Mesothelial cell of epicardium (in vitro differentiated cells): ENCODE measurements around the gene DUS2. TPM values are rescaled to one million over a fixed set of nuclear protein-coding genes. Genes with fewer than 3 reads are reported as not detected.
A peak's percentile ranks its signal among the peaks of the same experiment; 100 is the strongest.

Experiments
- DNase-seq, 2 experiments: peaks; one replicate each; pipeline ENCODE4 v3.0.0; 2021; ENCODE audit warnings: low spot score in 2 of 2; ENCODE audit not compliant: unreplicated experiment in 2 of 2
- H3K27ac Mint-ChIP-seq: 2 replicates; pipeline ENCODE4 v1.8.0; 2021; ENCODE audit warnings: mixed read lengths
- H3K27me3 Mint-ChIP-seq: 2 replicates; pipeline ENCODE4 v1.8.0; 2021; ENCODE audit warnings: low read depth, mixed read lengths
- H3K36me3 Mint-ChIP-seq: 2 replicates; pipeline ENCODE4 v1.8.0; 2021; ENCODE audit warnings: mixed read lengths
- H3K4me1 Mint-ChIP-seq: 2 replicates; pipeline ENCODE4 v1.8.0; 2021; ENCODE audit warnings: mixed read lengths
- H3K4me3 Mint-ChIP-seq: 2 replicates; pipeline ENCODE4 v1.8.0; 2021; ENCODE audit warnings: mild to moderate bottlenecking, moderate library complexity, mixed read lengths
- H3K9me3 Mint-ChIP-seq: 2 replicates; pipeline ENCODE4 v1.8.0; 2021; ENCODE audit warnings: mixed read lengths
- total RNA-seq: library from RNA; stranded (reverse); gene quantifications from 3 replicates; pipeline ENCODE4 v1.2.1, GENCODE V29; 2021
- TF ChIP-seq, protein P1 (sequence below): fragments of 200-600 bp; sonication (generic); IDR thresholded peaks from one replicate; pipeline ENCODE4 v1.5.0; 2021; ENCODE audit warnings: antibody characterized with exemption; ENCODE audit not compliant: unreplicated experiment

Gene DUS2
- total RNA-seq, 1 donor from 2014 or later, result 19.4 TPM

- peak overlapping the region; percentile 98 for H3K27ac Mint-ChIP-seq
These were observed 63.8 kb downstream of the DUS2 start for GRCh38 chr16:68086860-68087268.

GRCh38 chr16:68087688-68088087 is 64.6 kb downstream of the DUS2 start:
- no peak overlapping the region for H3K27ac Mint-ChIP-seq

More at GRCh38 chr16:68086860-68087268, 63.8 kb downstream of the DUS2 start:
- Mint-ChIP-seq H3K4me3 (peak overlapping the region; percentile 98), H3K27me3 (no peaks in the 10 kb centered on the region), H3K36me3 (no peaks in the 10 kb centered on the region), H3K4me1 (peaks cover 43% of the 10 kb centered on the region), H3K9me3 (no peaks in the 10 kb centered on the region)
- TF ChIP-seq, protein P1, sequence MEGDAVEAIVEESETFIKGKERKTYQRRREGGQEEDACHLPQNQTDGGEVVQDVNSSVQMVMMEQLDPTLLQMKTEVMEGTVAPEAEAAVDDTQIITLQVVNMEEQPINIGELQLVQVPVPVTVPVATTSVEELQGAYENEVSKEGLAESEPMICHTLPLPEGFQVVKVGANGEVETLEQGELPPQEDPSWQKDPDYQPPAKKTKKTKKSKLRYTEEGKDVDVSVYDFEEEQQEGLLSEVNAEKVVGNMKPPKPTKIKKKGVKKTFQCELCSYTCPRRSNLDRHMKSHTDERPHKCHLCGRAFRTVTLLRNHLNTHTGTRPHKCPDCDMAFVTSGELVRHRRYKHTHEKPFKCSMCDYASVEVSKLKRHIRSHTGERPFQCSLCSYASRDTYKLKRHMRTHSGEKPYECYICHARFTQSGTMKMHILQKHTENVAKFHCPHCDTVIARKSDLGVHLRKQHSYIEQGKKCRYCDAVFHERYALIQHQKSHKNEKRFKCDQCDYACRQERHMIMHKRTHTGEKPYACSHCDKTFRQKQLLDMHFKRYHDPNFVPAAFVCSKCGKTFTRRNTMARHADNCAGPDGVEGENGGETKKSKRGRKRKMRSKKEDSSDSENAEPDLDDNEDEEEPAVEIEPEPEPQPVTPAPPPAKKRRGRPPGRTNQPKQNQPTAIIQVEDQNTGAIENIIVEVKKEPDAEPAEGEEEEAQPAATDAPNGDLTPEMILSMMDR, result no peak
- no peak for DNase-seq

GRCh38 chr16:68088130-68088972 is 65.3 kb downstream of the DUS2 start:
- Mint-ChIP-seq H3K36me3 (no peaks in the 10 kb centered on the region), H3K9me3 (no peaks in the 10 kb centered on the region), H3K27ac (no peak overlapping the region), H3K4me1 (peaks cover 48% of the 10 kb centered on the region), H3K27me3 (no peaks in the 10 kb centered on the region), H3K4me3 (no peak overlapping the region)
- TF ChIP-seq, protein P1, result no peak
- DNase-seq, result no peak

More at GRCh38 chr16:68087688-68088087, 64.6 kb downstream of the DUS2 start:
- Mint-ChIP-seq H3K36me3 (no peaks in the 10 kb centered on the region), H3K4me3 (no peak overlapping the region), H3K9me3 (no peaks in the 10 kb centered on the region), H3K27me3 (no peaks in the 10 kb centered on the region), H3K4me1 (peaks cover 47% of the 10 kb centered on the region)
- DNase-seq, result no peak
- TF ChIP-seq, protein P1, result no peak

DNA sequence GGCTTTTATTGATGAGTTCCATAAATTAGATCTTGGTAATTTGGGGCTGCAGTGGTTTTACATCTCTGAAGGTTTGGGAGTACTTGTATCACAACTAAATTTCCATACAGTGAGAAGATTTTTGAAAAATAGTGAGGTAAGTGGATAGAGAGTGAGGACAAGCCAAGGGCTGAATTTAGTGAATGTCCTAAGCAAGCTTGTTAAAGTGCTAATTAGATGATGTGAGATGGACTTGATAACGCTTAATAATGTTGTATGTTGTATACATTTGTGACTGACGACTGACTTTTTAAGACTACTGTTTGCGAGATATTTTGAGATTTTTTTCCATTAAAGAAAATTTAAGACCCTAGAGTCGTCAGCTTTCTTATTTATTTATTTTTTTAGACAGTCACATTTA is 66.0 kb downstream of the DUS2 start:
- TF ChIP-seq, protein P1, result no peak
- no peaks in the 10 kb centered on the region for H3K27me3 Mint-ChIP-seq
- H3K9me3 Mint-ChIP-seq, result no peaks in the 10 kb centered on the region
- DNase-seq, result no peak
- H3K4me3 Mint-ChIP-seq, result no peak overlapping the region
- peaks cover 41% of the 10 kb centered on the region for H3K4me1 Mint-ChIP-seq
- no peaks in the 10 kb centered on the region for H3K36me3 Mint-ChIP-seq
- H3K27ac Mint-ChIP-seq, result no peak overlapping the region

- H3K4me3 Mint-ChIP-seq, result no peak overlapping the region
- no peaks in the 10 kb centered on the region for H3K9me3 Mint-ChIP-seq
- H3K27me3 Mint-ChIP-seq, result no peaks in the 10 kb centered on the region
- no peak for DNase-seq
- H3K4me1 Mint-ChIP-seq, result peaks cover 39% of the 10 kb centered on the region
- TF ChIP-seq, protein P1, result no peak
- no peaks in the 10 kb centered on the region for H3K36me3 Mint-ChIP-seq
- peak overlapping the region; percentile 43 for H3K27ac Mint-ChIP-seq
These were observed 67.0 kb downstream of the DUS2 start for GRCh38 chr16:68090130-68090529.
